HG03460 (cell line): ENCODE data around the gene SPNS2.

Experiments
- ATAC-seq: cut with Tn5 transposase; IDR thresholded peaks from one replicate; pipeline ENCODE4 v1.9.1; 2021; ENCODE audit not compliant: unreplicated experiment

Gene SPNS2

DNA sequence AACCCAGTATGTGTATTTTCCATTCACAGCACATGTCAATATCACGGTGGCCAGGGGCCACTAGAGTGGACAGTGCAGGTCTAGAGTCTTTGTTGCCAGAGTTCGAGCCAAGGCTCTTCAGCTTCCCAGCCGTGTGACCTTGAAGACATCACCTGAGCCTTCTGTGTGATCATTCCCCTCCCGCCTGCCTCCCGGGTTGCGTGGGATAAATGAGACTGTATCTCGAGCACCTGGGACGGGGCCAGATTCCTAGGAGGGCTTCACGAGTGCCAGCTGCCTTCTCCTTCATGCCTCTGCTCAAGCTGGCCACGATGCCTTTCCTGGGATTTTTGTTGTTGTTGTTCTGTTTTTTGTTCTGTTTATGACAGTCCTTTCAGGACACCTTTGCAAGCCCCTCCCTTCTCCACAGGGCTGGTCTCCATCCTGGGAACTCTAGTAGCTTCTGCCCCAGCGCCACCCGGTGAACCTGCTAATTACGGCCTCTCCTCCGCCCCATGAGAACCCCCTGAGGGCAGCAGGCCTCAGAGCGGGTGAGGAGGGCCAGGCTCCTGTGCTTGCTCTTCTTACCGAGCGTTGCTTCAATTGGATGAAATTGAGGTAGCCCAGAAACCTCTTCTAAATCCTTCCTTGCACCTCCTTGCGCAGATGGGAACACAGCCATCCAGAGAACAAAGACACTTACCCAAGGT, 3.9 kb downstream of the SPNS2 start:
- ATAC-seq, result no peak

DNA sequence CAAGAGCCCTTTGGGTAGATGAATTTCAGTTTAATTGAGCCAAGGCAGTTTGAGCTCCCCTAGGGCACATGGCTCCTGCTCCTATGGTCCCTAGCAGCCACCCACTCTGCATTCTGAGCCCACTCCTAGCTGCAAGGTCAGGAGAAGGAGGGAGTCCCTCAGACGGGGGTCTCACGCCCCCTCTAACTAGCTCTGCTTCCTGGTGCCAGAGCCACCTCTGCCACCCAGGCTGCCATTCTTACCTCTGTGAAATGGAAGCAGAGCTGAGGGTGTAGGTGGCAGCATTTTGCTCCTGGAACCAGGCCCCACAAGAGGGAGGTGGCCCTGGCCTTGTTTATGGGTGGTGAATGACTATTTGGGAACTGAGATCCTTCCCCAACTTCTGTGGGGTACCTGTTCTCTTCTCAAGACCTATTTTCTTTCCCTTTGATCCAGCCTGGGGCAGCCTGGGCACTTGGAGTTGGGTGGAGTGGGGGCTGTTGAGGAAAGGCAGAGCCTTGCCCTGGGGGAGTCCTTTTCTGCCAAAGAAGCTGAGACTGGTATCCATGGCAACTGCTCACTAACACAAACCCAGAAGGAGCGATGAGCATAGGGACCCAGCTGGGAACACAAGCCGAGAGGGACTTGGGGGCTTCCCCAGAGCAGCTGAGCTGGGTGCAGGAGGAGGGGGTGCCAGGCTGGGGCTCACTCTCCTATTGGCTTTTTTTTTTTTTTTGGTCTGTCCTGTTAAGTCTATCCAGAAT, 4.8 kb downstream of the SPNS2 start:
- no peak for ATAC-seq

DNA sequence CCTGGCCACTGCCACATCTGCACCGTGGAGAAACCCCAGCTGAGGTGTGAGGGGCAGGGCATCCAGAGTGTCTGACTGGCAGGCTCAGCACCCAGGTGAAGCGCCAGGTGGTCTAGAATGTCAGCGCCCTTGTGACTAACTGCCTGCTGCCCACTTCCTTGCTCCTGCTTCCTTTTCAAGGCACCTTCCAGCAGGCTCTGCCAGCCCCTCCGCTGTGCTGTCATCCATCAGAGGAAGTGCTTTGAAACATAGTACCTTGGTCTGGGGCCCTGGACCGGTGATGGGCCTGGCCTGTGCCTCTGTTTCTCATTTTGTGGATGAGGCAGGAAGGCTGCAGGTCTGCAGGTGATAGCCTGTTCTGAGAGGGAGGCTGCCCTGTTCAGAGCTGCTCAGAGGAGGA, 5.5 kb downstream of the SPNS2 start:
- ATAC-seq, result no peak

DNA sequence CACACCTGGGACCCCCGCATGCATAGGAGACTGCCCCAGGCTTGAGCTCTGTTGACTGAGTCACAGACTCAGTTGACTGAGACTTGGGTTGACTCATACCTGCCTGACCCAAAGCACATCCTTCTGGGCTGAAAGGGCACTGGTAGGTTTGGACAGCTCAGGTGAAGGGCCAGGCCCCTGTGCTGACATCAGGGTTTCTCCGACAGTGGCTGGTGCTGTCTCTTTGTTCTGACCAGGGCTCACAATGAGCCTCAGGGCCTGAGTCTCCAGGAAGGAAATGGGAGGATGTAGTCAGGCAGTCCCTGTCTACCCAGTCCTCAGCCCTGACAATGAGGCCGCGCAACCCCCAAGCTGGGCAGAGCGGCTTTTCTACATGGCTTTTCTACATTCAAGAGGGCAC, 6.5 kb downstream of the SPNS2 start:
- ATAC-seq, result no peak

DNA sequence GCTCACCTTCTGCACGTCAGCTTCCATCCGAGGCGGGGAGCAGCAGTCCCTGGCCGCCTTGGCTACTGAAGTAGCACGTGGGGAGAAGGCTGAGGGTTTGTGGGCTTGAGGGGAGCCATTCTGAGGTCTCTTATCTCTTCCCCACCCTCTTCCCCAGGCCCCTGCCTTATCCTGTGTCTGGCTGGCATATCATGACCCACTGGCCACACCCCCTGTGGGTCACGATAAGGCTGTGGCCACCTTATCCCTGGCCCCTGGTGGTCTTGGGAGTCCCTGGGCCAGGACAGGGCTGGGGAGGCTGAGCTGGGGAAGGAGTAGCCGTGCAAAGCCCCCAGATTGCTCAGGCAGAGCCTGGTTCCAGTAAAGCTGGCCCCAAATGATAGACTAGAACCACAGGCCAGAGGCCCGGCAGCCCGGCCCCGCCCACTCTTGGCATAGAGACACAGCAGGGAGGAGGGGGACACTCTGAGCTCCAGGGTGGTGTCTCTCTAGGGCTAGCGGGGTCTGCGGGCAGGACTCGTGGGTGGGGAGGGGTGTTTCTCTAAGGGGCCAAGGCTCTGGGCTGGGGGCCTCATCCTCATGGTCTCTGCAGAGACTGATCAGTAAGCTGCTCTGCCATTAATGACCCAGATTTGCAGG, 7.6 kb downstream of the SPNS2 start:
- no peak for ATAC-seq

DNA sequence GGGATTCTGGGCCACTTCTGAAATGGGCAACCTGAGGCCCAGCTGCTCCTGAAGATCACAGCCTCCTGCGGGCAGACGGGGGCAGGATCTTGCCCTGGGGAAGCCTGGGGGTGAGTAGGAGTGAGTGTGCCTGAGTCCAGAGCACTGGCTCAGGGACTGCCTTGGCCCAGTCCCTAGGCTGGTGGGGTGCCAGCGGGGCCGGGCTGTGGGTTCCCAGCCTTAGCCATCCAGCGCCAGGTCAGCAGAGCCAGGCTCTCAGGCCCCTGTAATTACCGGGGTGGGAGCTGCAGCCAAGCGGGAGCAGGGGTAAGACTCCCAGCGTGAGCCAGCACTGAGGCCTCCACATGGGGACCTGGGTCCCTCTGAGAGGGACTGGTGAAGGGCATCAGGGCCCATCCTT, 8.2 kb downstream of the SPNS2 start:
- ATAC-seq, result no peak

DNA sequence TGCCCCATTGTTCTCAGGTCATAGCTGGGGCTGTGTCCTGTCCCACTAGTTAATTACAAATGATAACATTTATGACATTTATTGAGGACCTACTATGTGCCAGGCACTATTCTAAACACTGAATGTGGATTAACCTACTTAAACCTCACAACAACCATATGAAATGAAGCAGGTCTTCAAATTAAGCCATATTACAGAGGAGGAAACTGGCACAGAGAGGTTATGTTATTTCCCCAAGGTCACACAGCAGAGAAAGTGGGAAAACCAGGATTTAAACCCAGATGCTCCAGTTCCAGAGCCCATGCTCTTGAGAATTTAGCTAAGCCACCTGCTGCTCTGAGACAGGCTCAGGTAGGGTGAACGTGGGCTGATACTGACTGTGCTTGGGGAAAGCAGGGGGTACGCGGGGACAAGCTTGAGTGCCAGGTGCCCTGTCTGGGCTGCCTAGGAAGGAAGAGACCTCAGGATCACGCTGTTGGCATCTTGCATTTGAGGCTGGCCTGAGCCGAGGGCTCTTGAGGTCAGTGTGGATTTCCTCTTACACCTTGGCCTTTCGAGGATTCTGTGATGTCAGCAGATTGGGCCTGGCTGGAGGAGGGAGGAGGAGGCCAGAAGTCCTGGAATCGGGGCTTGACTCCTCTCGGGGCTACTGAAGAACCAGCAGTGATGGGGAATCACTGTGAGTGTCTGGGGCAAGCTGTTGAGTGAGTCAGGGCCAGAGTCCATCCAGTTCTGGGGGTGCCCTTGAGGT, 8.9 kb downstream of the SPNS2 start:
- no peak for ATAC-seq

DNA sequence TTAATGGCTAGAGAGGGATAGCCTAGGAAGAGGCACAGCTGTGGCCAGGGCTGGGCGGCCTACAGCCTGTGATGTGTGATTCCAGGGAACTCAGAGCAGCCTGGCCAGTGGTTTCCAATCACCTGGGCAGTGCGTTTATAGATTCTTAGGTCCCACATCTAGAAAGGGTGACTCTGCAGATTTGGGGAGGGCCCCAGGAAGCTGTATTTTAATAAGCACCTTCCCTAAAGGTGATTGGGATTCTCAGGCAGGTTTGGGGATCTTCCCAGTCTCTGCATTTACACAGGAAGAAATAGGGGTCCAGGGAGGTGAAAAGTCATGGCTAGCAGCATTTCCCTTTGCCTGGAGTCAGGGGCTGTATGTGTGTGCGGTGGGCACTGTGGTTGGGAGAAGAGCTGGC, 9.5 kb downstream of the SPNS2 start:
- ATAC-seq, result no peak

DNA sequence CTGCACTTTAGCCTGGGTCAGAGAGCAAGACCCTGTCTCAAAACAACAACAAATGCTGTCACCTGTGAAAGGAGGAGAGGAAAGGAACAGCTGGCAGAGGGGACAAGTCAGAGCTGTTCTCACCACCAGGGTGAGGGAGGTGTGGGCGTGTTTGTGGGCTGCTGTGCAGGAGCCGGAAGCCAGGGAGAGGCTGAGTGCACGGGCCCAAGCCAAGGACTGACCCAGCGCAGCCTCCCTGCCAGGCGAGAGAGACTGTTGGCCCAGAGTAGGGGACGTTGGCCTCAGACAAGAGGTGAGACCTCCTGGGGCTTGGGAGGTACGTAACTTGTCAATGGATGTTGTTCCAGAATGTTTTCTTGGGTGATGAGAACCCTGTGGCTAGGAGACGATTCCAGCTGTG, 10.7 kb downstream of the SPNS2 start:
- no peak for ATAC-seq

DNA sequence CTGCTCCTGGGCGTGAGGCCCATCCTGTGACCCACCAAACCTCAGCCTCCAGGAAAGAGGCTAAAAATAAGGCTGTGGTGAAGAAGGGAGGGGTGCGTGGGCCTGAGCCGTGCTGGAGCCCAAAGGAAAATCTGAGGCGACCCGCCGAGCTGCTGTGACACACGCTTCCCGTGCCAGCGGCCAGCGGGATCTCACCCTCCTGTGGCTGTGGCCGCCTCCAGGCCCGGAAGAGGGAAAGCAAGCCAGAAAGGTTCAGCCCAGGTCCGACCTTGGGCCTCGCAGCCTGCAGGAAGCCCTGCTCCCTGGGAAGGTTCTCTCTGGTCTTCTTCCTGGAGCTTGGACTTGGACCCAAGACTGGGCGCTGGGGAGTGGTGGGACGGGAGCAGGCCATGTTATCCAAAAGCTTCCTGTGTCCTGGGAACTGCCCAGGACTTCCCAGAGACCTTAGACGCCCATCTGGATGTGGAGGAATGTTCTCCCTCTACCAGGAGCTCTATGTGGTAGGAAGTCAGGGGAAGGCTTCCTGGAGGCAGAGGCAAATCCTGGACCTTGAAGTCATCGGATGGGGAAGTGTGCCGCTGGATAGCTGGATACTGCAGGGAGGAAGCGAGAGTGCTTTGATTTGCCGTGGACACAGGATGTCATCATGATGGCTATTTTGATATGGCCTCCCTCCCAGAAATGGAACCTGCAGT, 11.4 kb downstream of the SPNS2 start:
- no peak for ATAC-seq

DNA sequence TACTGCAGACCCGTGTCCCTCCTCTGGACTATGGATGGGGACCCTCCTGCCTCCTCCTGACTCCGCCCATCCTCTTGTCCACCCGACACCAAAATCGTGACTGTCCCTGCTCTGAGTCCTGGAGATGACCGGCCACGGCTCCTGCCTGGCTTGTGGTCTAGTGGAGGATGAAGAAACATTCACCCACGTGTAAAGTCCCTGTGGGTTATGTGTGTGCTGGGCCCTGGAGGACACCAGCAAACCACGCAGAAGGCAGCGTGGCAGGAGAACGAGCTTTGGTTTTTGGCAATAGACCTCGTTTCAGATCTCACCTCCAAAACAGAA, 11.9 kb downstream of the SPNS2 start:
- no peak for ATAC-seq

DNA sequence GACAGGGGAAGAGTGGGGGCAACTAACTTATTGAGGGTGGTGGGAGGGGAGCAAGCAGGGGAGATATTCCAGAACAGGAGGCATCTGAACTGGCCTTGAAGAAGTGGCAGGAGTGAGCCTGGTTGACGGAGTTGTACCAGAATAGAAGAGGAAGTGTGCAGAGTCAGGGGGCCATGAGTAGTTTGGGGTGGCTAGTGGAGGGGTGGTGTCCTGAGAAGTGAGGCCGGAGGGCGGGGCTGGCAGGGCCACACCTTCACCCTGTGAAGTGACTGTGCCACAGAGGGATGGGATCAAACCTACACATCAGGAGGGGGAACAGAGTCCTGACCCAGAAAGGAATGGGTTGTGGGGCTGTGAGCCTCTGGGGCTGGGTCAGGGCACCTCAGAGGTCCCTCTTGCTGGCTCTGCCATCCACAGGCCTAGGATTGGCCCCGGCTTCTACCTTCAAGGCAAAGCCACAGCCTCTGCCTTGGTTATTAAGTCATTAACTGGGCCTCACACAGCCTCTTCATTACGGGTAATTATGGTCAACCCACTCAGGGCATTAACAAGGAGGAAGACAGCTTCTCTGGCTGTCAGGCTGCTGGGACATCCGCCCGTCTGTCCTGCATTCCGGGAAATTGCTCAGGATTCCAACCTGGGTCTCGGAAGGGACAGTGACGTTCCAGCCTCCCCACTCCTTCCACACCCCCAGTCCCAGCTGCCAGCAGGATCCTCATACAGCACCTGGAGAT, 12.7 kb downstream of the SPNS2 start:
- no peak for ATAC-seq

DNA sequence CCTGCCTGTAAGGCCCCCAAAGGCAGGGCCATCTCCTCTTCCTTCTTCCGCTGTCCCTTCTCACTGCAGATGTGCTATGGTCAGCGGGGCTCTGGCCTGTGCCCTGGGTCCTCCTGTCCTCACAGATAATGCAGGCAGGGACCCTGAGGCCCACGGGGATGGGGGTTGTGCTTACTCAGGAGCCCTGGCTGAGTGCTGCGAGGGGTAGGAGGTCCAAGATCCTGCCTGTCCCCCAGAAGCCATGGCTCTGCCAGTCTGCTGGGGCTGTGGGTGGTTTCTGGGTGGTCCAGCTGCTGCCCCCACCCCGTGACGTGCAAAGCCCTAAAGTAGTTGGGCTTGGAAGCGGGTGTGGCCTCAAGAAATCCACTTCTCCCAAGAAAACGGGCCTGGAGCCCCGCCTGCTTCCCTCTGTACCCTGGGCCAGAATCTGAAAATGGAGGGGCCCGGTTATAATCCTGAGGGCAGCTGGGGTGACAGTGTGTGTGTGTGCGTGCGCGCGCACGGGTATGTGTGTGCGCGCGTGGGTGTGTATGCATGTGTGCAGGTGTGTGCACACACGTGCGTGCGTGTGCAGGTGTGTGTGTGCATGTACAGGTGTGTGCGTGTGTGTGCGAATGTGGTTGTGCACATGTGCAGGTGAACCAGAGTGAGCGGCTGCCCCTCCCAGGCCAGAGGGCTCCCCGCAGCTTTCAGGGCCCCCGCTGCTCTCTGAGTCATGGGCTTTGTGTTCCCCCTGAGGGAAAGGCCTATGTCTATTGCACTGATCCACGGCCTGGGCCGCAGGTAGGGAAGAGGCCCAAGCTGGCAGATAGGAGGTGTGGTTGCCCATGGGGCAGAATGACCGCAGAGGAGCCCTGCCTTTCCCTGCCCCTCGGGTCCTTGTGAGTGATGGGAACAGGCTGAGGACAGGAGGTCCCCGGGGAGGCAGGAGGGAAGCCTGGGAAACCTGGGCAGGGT, 13.8 kb downstream of the SPNS2 start:
- ATAC-seq, result no peak

DNA sequence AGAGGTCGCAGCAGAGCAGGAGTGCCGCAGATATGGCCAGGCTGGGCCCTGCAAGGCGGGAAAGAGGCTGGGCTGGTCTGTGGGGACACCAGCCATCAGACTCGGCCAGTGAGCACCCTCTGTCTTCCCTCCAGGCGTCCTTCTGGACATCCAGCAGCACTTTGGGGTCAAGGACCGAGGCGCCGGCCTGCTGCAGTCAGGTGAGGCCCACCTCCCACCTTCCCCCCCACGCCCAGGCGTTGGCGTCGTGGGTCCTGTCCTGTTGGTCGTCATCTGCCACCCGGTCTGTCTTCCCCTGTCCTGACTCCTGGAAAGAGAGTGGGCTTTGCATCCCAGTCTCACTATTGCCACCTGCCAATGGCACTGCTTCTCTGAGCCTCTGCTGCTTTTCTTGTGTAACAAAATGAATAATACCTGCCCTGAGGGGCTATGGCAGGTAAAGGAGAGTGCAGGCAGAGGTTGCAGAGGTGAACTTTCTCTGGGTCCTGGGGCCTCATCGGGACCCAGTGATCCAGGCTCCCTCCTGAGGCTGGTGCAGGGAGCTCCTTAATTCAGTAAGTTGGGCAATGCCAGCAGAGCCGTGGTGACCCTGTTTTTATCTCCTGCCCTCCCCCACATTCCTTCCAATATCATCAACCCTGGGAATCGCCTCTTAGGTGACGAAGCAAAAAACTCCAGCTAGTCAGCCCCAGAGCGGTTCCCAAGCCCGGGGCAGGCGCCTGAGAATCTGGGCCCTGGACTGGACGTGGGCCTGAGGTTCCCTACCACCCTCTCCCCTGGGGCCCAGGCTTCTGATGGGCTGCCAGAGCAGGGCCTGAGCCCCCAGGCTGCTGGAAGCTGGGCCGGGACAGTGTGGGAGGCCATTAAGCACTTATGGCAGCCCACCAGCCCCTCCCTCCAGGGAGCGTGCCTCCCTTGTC, 14.7 kb downstream of the SPNS2 start:
- no peak for ATAC-seq

DNA sequence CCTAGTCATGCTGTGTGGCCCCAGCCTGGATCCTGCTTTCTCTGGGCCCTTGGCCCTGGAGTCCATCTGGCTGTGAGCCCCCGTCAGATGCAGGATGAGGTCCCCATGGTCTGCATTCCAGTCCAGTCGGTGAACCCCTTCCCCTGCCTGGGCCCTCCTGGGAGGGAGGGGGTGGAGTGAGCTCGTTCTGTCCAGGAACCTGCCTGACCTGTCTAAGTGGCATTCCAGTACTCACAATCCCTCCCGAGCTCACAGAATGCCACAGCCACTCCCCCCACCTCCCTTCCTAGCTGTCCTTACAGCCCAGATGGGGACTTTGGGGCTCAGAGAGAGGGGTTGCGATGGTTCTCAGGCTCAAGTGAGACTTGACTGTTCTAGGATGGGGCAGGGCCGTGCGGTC, 15.5 kb downstream of the SPNS2 start:
- ATAC-seq, result no peak

DNA sequence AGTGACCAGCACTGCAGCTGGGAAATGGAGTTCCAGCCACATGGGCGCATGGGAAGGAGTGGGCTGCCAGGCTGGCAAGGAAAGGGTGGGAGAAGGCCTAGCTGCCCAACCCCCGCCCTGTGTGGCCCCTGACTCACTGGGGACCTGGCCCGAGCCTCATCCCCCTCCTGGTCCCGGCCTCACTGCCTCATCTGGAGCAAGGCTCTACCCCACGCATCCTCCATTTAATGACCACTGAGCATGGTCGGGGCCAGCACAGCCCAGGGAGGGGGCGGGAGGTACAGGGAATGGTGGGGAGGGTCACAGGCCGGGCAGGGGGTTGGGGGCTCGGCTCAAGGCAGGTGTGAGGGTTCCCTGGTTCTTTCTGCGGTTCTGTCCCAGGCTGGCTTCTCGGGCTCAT, 16.1 kb downstream of the SPNS2 start:
- no peak for ATAC-seq

DNA sequence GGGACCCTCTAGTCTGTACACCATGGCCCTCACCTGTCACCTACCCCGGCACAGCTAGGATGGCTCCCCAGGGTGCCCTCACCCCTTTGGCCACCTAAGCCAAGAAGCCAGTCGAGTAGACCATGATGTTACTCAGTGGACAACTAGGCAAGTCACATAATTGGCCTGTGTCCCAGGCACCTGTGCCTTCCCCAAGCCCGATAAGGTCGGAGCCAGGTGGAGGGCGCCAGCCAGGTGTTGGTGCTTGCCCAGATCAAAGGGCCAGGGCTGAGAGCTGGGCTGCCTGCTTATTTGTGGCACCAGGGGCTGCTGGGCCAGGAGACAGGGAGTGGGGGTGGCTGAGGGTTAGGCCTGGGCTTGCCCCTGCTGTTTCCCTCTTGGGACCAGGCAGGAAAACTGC, 16.8 kb downstream of the SPNS2 start:
- ATAC-seq, result no peak

DNA sequence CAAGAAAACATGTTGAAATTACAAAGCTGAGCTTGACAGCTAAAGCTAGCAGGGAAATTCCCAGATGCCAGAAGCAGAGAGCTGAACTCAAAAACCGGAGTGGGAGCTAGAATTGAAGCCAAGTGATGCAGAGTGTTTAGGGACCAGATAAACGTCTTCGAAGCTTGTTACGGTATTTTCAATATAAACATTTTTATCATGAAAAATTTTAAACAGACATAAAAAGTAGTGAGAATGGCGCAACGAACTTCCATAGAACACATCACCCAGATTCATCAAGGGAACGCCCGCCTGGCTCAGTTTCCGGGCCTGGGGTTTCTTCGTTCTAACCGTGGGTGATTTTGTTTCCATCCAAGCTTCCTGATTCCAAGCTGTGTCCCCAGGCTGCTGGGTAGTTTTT, 18.1 kb downstream of the SPNS2 start:
- ATAC-seq, result no peak
